HG03095 (cell line): Measurements from ENCODE around the gene MYL3.

ENCODE experiments used
- ATAC-seq: cut with Tn5 transposase; IDR thresholded peaks from one replicate; pipeline ENCODE4 v1.9.1; 2021; ENCODE audit warnings: moderate library complexity; ENCODE audit not compliant: unreplicated experiment

MYL3 gene

DNA sequence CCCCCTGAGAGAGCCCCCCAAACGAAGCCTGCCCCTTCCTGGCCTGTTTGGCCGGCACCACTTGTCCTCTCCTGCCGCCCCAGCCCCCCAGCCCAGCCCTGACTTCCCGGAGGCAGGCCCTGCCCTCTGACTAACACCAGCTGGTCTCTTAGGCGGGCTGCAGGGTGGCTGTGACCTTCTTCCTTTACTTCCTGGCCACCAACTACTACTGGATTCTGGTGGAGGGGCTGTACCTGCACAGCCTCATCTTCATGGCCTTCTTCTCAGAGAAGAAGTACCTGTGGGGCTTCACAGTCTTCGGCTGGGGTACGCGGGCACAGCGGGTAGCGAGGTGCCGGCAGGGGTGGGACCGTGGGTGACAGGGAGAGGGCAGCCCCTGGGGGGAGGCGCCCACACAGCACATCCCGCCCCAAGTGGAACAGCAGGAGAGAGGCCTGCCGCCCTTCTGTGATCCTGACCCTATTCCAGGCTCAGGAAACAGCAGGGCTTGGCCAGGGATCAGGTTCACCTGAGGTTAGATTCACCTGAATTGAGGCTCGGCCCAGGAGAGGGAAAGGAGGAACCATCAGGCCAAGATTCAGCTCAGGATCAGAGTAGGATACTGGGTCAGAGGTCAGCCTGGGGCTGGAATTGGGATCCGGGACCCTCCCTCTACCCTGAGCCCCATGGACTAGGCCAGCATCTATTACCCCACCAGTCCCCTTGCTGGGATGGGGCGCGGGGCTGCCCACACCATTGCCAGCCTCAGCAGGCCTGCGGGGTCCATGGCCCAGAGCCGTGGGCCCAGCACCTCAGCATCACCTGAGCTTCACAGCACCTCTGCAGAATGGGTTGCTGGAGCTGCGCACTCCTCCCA, 36.1 kb upstream of the MYL3 start:
- ATAC-seq: no peak

DNA sequence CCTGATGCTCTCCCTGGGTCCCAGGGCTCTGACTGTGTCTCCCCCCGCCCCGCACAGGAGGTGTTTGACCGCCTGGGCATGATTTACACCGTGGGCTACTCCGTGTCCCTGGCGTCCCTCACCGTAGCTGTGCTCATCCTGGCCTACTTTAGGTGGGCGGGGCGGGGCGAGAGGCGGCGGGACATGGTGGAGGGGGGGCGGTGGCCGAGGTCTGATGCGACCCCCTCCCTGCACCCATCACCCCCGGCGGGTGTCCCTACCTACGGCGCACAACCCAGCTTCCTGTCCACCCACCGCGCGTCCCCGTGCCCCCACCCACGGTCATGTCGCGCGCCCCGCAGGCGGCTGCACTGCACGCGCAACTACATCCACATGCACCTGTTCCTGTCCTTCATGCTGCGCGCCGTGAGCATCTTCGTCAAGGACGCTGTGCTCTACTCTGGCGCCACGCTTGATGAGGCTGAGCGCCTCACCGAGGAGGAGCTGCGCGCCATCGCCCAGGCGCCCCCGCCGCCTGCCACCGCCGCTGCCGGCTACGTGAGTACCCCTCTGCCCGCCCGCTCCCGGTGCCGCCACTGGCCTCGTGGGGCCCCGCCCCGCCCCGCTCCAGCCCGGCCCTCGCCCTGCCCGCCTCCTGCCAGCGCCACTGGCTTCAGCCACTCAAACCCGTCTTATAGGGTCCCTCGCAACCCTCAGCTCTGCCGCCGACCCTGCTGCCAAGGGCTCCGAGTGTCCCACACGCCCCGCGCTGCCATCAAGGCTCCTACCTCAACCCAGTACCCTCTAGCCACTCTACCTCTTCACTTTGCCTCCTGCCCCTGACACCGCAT, 35.3 kb upstream of the MYL3 start:
- ATAC-seq: no peak

DNA sequence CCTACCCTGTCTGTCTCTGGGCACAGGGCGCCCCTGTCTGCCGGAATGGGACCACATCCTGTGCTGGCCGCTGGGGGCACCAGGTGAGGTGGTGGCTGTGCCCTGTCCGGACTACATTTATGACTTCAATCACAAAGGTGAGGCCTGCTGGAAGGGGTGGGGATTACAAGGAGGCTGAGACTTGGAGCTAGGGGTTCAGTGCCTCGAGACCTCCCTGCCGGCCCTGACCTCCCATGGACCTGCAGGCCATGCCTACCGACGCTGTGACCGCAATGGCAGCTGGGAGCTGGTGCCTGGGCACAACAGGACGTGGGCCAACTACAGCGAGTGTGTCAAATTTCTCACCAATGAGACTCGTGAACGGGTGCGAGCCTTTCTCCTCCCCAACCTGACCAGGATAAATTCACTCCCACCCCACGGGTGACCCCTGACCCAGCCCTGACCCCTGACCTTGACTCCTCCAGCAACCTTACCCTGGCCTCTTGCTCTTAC, 34.6 kb upstream of the MYL3 start:
- no peak for ATAC-seq

DNA sequence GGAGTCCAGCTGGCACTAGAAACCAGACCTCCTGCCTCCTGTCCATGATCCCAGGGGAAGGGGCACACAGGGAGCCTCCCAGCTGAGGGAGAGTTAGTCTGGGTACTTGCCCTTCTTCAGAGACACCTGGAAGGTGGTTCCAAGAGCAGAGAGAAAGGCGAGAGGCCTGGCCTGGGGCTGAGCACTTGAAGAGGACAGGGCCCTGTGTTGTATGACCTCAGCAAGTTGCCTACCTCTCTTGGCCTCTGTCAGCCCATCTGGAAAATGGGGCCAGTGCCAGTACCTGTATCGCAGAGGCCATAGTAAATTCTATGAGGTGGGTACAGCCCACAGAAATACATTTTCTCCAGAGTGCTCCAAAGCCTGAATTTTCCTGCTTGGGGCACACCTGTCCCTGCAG, 33.8 kb upstream of the MYL3 start:
- no peak for ATAC-seq

DNA sequence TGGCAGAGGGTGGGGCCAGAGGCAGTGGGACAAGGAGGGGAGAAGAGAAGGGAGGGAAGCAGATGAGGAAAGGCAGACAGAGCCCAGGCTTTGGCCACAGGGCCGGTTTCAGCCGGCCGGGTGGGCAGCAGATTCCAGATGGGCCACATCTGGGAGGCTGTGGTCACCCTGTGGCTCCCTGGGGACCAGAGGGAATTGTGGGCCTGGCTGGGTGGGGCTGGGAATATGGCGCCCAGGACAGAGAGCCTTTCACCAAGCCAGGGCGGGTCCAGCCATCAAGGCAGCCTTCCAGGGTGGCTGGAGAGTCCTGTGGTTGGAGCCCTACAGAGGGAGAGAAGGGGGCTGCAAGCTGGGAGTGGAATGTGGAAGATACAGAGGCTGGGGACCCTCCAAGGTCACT, 33.1 kb upstream of the MYL3 start:
- ATAC-seq: no peak

DNA sequence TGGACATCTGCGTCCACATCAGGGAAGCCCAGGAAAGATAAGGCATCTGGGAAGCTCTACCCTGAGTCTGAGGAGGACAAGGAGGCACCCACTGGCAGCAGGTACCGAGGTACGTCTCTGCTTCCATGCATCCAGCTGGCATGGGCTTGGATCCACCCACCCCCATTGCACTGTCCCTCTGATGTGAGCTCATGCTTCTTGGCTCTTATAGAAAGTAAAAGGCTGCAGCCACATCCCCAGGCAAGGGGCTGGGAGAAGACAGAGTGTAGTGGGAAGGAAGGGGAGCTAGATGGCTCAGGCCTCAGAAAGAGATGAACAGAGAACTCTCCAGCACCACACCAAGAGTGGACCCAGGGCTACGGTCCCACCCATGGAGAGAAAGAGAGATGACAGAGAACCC, 32.5 kb upstream of the MYL3 start:
- no peak for ATAC-seq

DNA sequence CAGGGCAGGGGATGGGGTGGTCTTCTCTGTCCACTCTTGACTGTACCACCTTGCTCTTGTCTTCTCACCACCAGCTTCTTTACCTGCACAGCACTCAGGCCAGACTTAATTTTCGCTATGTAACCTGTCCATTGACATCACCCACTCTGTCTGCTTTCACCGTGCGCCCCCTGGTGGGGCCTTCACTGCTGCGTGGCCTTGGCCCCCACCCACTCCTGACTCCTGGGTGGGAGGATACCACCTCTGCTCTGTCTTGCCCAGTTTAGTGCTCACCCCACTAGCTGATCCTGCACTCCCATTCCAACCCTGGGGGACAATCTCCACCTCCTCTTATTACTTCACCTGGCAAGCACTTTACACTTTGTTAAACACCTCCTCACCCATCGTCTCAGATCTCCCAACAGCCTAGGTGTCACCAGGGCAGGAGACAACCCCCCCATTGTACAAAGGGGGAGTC, 32.0 kb upstream of the MYL3 start:
- ATAC-seq: no peak

DNA sequence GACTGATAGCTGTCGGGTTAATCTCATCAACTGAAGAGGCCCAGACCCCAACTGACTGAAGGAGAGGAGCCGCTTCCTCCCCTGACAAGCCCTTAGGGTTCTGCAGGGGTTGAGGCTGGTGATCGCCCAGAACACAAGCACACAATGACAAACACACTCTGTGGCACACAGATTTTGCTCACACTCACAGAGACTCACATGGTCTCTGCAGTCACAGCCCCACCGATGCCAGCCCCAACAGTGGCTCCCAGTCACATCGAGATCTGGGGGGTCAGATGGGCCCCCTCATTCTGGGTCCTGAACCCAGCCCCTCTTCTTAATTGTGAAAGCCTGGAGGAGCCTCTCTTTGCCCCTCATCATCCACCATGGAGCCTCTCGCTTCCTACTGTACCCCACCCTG, 31.0 kb upstream of the MYL3 start:
- no peak for ATAC-seq

DNA sequence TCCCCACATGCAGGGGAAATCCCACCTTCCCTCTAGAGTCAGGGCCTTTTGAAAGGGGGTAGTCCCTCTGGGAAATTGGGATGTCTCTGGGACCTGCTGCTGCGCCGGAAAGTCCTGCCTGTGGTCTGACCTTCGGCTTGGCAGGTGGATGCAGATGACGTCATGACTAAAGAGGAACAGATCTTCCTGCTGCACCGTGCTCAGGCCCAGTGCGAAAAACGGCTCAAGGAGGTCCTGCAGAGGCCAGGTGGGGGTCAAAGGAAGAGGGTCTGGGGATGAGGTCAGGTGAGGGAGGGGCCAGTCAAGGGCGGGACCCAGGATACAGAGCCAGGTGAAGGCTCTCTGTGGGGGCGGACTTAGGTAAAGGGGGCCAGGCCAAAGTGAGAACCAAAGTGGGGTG, 30.5 kb upstream of the MYL3 start:
- no peak for ATAC-seq

DNA sequence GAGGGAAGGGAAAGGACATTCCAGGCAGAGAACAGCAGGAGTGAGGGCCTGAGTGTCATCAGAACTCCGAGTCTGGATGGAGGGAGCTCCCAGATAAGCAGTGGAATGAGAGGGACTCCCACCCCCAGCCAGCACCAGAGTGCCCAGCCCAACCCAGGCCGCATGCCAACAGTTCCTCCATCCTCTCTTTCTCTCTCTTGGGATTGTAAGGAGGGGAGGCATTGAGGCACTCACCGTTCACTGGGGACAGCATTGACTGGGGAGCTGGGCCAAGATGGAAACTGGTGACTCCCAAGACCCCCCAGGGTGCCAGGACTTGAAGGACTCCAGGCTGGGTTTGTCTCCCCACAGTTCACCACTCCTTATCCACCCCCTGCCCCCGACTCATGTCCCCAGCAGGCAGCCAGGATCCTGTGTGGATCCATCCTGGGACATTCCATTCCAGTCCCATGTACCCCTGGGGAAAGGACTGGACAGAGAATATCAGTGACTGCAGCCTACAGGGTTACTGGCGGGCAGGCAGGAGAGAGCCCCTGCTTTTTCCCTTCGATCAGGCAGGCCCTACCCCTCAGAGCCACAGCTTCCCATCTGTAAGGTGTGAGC, 30.0 kb upstream of the MYL3 start:
- no peak for ATAC-seq

DNA sequence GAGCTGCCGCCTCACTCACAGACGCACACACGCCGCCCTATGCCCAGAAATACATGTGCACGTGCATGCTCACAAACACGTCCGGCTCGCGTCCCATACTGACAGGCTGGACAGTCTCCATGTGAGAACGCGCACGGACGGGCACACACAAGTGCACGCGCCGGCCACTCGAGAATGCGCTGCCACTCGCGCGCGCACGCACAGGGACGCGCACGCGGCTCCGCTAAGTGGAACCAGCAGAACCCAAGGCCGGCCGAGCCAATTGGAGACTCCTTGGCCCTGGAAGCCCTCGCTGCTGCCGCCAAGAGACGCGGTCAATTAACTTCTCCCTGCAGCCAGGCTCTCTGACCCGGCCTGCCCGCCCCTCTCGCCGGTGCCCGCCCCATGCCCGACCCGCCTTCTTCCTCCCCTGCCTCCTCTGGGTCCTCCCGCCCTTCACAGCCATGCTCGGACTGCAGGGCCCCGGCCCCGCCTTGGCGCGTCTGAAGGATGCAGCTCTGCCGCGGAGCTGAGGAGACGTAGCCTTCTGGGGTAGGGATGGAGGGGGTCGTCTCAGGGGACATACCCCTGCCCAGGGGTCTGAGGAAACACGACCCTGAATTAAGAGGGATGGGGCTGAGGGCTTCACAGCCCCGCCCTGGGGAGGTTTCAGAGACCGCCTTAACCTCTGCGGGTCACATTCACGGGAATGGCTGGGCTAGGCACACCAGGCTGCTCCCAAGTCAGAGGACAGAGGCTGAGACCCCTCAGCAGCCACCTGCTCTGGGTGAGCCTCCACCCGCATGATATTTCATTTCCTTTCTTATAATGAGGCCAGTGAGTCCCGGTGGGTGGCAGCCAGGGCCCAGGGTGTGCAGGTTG, 29.3 kb upstream of the MYL3 start:
- ATAC-seq: no peak

DNA sequence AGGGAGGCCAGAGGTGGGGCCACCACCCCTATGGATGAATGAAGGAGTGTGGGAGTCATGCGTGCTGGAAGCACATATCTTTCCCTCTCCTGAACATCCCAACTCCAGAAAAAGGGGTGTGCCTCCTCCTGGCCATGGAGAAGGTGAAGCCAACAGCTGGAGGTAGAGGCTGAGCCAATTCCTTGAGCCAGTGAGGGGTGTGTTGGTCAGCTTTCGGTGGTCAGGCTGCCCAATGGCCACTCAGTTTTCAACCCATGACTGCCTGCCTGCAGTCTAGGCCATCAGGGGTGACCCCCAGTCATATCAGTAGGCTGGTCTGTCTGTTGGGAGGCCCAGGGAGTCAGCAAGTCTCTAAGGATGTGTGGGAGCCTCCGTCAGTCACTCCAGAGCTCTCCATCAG, 27.9 kb upstream of the MYL3 start:
- no peak for ATAC-seq

DNA sequence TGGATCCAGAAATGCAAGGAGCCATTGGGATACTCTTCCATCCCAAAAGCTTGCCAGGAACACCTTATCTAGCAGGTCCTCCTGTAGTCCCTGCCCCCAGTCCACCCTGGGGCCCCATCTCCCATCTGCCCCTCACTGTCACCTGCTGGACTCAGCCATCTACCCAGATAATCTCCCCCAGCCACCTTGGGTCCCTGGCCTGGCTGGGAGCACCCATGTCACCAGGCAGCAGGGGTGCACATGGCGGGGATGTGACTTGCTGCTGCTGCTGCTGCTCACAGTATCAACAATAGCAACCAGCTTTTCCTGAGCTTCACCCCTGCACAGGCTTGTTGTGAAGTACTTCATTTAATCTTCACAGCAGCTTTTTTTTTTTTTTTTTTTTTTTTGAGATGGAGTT, 26.9 kb upstream of the MYL3 start:
- ATAC-seq: no peak

DNA sequence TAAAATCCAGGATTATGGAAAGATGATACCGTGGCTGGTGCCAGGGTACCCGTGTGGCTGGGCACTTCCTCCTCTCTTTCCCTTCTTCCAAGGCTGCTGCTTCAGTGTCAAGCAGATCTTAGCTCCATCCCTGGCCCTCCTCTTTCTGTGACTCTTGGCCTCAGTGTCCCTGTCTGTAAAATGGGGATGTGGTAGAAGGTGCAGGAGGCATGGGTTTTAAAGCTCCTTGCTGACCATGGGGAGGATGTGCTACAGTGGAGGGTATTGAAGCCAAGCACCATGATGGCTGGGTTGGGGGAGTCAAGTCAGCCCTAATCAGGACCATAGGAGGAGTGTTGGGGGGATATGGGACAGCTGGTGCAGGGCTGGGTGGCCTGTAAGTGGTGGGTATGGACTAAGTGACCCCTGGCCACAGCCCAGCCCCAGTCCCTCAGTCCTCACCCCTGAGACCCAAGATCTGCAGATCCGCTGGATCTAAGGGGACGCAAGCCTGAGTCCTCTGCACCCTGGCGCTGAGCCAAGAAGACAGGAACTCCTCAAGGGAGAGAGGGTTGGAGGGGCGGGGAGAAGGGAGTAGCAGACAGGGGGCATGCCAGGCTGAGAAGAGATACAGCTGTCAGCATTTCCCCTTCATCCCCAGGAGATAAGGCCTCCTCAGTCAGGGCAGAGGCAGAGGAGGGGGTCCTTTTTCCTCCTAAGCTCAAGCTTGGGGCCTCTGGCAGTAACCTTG, 26.3 kb upstream of the MYL3 start:
- no peak for ATAC-seq

DNA sequence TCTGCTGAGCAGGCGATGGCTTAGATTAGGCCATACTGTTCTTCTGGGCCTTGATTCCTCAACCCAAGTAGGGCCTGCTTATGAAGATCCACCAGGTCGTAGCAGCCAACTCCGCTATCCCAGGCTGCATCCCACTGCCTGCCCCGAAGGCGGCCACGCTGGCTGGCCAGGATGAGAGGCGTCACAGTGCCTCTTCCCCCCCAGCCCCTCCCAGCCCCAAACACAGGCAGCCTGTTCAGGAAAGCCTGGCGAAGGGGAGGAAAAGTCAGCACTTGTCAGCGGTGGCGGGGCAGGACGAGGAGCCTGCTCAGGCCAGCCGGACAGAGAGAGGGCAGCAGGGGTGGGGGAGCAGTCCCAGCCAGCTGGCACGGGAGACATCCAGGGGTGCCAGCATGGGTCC, 25.5 kb upstream of the MYL3 start:
- no peak for ATAC-seq

DNA sequence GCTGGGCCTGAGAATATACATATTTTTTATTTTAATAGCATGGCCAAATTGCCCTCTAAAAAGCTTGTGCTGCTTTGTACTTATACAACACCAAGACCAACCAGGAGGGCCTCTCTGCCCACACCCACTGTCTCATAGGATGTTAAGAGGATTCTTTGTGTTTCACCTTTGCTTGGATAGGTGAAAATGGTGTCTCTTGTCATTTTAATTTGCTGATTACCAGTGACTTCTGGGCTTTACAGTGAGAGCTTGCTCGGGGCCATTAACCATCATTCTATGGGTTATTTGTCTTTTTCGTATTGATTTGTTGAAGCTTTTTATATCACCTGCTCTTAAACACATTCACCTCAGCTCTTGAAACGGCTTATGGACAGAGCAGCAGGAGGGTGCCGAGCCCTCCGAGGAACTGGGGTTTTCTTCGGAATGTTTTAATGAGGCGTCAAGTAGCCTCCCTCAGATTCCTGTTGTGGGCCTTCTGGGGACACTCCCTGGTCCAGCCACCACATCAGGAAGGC, 24.8 kb upstream of the MYL3 start:
- no peak for ATAC-seq

DNA sequence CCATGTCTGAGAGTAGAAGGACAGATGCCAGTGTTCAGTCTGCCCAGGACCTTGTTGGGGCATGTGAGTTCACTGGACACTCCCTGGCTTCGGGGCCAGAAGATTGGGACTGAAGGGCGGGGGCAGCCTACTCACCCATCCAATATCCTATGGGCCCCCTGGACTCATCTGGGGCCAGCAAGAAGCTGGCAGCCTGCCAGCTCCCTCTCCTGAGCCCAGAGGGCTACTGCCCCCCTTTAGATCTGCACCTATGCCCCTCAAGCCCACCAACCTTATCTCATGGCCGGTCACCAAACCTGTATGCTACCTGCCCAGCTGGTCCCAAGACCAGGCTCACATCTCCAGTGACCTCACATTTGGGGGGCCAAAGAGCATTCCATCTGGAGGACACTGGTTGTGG, 22.4 kb upstream of the MYL3 start:
- no peak for ATAC-seq

DNA sequence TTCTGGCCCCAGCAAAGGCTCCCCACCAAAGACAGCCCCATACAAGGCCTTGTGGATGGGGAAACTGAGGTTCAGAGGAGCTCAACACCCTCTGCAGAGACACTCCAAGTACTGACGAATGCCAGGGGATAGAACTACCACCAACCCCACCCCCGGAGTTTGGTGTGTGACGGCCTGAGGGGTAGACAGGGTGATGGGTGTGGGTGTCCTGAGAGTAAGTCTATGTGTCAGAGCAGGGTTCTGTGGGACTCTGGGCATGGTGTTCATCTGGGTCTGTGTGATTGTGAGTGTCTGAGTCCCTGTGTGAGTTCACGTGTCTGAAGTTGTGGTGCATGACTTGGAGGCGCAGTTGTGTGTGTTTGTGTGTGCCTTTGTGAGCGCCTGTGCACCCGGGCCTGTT, 21.7 kb upstream of the MYL3 start:
- no peak for ATAC-seq

DNA sequence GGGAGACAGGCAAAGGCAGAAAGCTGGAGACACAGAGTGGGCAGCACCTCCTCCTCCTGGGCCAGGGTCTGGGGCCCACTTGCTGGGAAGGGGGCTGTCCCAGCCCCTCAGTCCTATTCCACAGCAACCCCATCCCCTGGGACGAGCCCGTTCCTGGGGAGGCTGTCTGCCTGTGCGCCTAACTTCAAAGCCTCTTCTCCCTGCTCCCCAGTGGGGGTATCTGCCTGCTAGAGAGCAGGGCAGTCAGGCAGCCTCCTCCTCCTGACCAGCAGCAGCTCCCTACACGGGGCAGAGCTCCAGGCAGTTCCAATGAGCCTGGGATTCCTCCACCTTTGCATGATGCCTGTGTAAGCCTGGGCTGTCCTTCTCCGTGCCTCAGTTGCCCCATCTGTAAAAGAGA, 21.2 kb upstream of the MYL3 start:
- no peak for ATAC-seq

DNA sequence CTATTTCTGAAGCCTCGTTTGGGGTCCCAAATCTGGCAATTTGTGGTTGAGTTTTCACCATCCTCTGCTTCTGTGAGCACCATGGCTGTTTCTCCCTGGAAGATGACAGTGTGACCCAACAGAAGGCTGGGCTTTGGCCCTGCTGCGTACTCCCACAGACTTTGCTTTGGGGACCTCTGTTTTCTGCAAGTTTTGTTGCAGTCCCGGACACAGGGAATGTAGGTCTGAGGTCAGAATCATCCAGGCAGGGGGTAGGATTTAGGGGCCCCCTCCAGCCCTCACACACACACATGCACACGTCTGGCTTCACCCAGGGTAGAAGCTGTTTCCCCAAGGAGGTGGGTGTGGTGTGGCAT, 20.6 kb upstream of the MYL3 start:
- no peak for ATAC-seq
